ENCODE measurements around the gene RBM15B.

The RBM15B gene

GRCh38 chr3:51441282-51442030 lies 50.4 kb downstream of the RBM15B start:
- TF ChIP-seq CTCF (IDR thresholded peaks at IDR 0.05; ENCODE audit: low read depth, low read length, missing control alignments): no peak
- no peak overlapping the region for H3K4me3 ChIP-seq (ENCODE audit: low read depth, low read length)
- no peak for DNase-seq (ENCODE audit: low read depth)

GRCh38 chr3:51445544-51446280 lies 54.6 kb downstream of the RBM15B start:
- no peak overlapping the region for H3K4me3 ChIP-seq (ENCODE audit: low read depth, low read length)
- no peak for TF ChIP-seq CTCF (IDR thresholded peaks at IDR 0.05; ENCODE audit: low read depth, low read length, missing control alignments)
- DNase-seq (ENCODE audit: low read depth): no peak
